Neuronal stem cell (in vitro differentiated cells): ENCODE data around the gene PDK2.

Source experiments
- DNase-seq: peaks from one replicate; pipeline ENCODE4 v3.0.0-alpha.2; 2013; ENCODE audit warnings: low spot score
- H2AFZ ChIP-seq: one replicate; pipeline ENCODE4 v1.6.1; 2013; ENCODE audit warnings: mild to moderate bottlenecking, low read length, inconsistent platforms
- H2AK5ac ChIP-seq: 2 replicates; pipeline ENCODE4 v1.6.1; 2013; ENCODE audit warnings: low read depth, mild to moderate bottlenecking, inconsistent platforms, low read length, moderate library complexity, mixed read lengths
- H2BK120ac ChIP-seq: 2 replicates; pipeline ENCODE4 v1.6.1; 2013; ENCODE audit warnings: low read depth, mild to moderate bottlenecking, inconsistent platforms, low read length, moderate library complexity, mixed read lengths
- H2BK12ac ChIP-seq: one replicate; pipeline ENCODE4 v1.6.1; 2013; ENCODE audit warnings: low read length, inconsistent platforms
- H2BK15ac ChIP-seq: 2 replicates; pipeline ENCODE4 v1.6.1; 2013; ENCODE audit warnings: mild to moderate bottlenecking, low read length, inconsistent platforms, mixed read lengths
- H2BK5ac ChIP-seq: one replicate; pipeline ENCODE4 v1.6.1; 2013; ENCODE audit warnings: inconsistent platforms, mild to moderate bottlenecking, low read length, moderate library complexity
- H3K14ac ChIP-seq: one replicate; pipeline ENCODE4 v1.6.1; 2013; ENCODE audit warnings: low read length, inconsistent platforms
- H3K18ac ChIP-seq: 2 replicates; pipeline ENCODE4 v1.6.1; 2013; ENCODE audit warnings: low read length, inconsistent platforms
- H3K23ac ChIP-seq: 2 replicates; pipeline ENCODE4 v1.6.1; 2013; ENCODE audit warnings: low read depth, mild to moderate bottlenecking, mixed read lengths, low read length, inconsistent platforms; ENCODE audit not compliant: poor library complexity
- H3K27ac ChIP-seq: replicated peaks from 3 replicates; pipeline ENCODE4 v1.5.1; 2013; ENCODE audit warnings: low read length, inconsistent platforms
- H3K27me3 ChIP-seq, 3 experiments: 2 replicates each; pipeline ENCODE4 v1.6.1; 2013; ENCODE audit warnings: low read length in 3 of 3, mild to moderate bottlenecking in 2 of 3, inconsistent platforms in 1 of 3, low read depth in 1 of 3, mixed read lengths in 1 of 3, moderate library complexity in 1 of 3; ENCODE audit not compliant: control insufficient read depth in 3 of 3, insufficient read depth in 3 of 3
- H3K36me3 ChIP-seq, 2 donors: replicated peaks in 1 of 2; 2 replicates each; pipeline ENCODE4 v1.6.1; 2013; ENCODE audit warnings: low read length in 2 of 2; ENCODE audit not compliant: control insufficient read depth in 2 of 2, insufficient read depth in 2 of 2
- H3K4ac ChIP-seq: 2 replicates; pipeline ENCODE4 v1.6.1; 2013; ENCODE audit warnings: inconsistent platforms, mild to moderate bottlenecking, low read length, moderate library complexity
- H3K4me1 ChIP-seq, 2 donors: 1 replicate in 1 of 2; 2 replicates in 1 of 2; pipeline ENCODE4 v1.6.1; 2013; ENCODE audit warnings: low read length in 2 of 2, low read depth in 1 of 2; ENCODE audit not compliant: control insufficient read depth in 2 of 2, insufficient read depth in 1 of 2
- H3K4me2 ChIP-seq: one replicate; pipeline ENCODE4 v1.6.1; 2013; ENCODE audit warnings: mild to moderate bottlenecking, low read length, inconsistent platforms; ENCODE audit not compliant: insufficient read depth, poor library complexity, severe bottlenecking
- H3K4me3 ChIP-seq, 2 donors: 2 replicates each; pipeline ENCODE4 v1.5.1; 2013; ENCODE audit warnings: low read length in 2 of 2, mild to moderate bottlenecking in 2 of 2, inconsistent platforms in 1 of 2, moderate library complexity in 1 of 2
- H3K79me1 ChIP-seq: one replicate; pipeline ENCODE4 v1.6.1; 2013; ENCODE audit warnings: low read depth, mild to moderate bottlenecking, inconsistent platforms, low read length, moderate library complexity
- H3K9ac ChIP-seq: one replicate; pipeline ENCODE4 v1.6.1; 2013; ENCODE audit warnings: mild to moderate bottlenecking, low read depth, low read length, inconsistent platforms; ENCODE audit not compliant: poor library complexity
- H3K9me3 ChIP-seq, 2 donors: replicated peaks in 1 of 2; 2 replicates each; pipeline versions ENCODE3 to v1.6.1; 2013; ENCODE audit warnings: low read length in 2 of 2, mild to moderate bottlenecking in 2 of 2, inconsistent platforms in 1 of 2, low read depth in 1 of 2, mixed read lengths in 1 of 2, moderate library complexity in 1 of 2; ENCODE audit not compliant: control insufficient read depth in 2 of 2, insufficient read depth in 1 of 2
- H4K8ac ChIP-seq: one replicate; pipeline ENCODE4 v1.6.1; 2013; ENCODE audit warnings: low read depth, mild to moderate bottlenecking, inconsistent platforms, low read length, moderate library complexity
- H4K91ac ChIP-seq: one replicate; pipeline ENCODE4 v1.6.1; 2013; ENCODE audit warnings: low read length, low read depth, mild to moderate bottlenecking, inconsistent platforms; ENCODE audit not compliant: poor library complexity
- WGBS, 2 donors: extraction: QIAGEN DNeasy Blood & Tissue Kit; methylation state at CpG; one replicate each; pipeline ENCODE4 v1.1.7; 2013; ENCODE audit warnings: missing lambda C conversion rate in 2 of 2, mixed read lengths in 1 of 2; ENCODE audit not compliant: insufficient read length in 2 of 2, insufficient replicate concordance in 1 of 2; ENCODE audit errors: extremely low coverage in 2 of 2; 5-methylcytosine and 5-hydroxymethylcytosine counted together

The PDK2 gene

DNA sequence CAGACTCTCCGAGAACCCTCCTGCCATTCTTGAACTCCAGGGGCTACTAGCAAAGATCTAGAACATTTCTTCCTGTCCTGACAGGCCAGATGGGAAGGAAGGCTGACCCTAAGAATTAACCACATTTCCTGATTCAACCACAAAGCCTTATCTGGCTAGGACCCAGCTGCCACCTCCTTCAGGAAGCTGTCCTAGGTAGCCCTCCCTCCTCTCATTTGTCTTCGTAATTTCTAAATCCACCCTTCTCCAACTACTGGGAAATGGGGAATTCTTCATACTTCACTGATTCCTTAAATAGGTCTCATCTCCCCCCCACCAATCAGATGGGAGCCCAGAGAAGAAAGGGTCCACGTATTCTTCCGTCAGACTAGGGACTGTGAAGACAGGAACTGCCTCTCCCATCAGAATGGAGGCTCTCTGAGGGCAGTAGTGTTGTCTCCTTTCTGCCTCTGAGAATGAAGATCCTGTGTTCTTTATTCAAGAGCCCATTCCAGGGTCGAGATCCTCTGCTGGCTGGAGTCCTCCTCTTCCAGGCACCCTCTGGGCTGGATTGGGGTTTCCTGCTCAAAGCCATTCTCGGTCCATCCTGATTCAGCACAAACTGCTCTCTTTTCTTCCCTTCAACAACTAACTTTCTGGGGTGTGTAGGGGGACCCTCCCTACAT lies 32.7 kb downstream of the PDK2 start:
- no peak overlapping the region for H3K23ac ChIP-seq
- peaks cover 24 to 27% of the 10 kb centered on the region in 2 donors for H3K4me1 ChIP-seq
- H3K18ac ChIP-seq = peak overlapping the region; percentile 32
- H3K27ac ChIP-seq = no peak overlapping the region
- no peak overlapping the region for H2BK5ac ChIP-seq
- H2BK12ac ChIP-seq = no peak overlapping the region
- no peak for DNase-seq
- no peaks in the 10 kb centered on the region for H3K9me3 ChIP-seq
- H3K4me3 ChIP-seq = no peak overlapping the region
- H2BK120ac ChIP-seq = no peak overlapping the region
- H4K8ac ChIP-seq = no peak overlapping the region
- H3K79me1 ChIP-seq = no peaks in the 10 kb centered on the region
- no peak overlapping the region for H2AFZ ChIP-seq
- no peaks in the 10 kb centered on the region for H3K27me3 ChIP-seq
- H2AK5ac ChIP-seq = peak overlapping the region; percentile 3
- H3K36me3 ChIP-seq = peaks cover 2 to 5% of the 10 kb centered on the region in 2 donors
- H3K14ac ChIP-seq = no peak overlapping the region
- H3K4ac ChIP-seq = peak overlapping the region; percentile 42
- H3K9ac ChIP-seq = no peak overlapping the region
- H2BK15ac ChIP-seq = no peak overlapping the region
- H4K91ac ChIP-seq = no peak overlapping the region
- no peak overlapping the region for H3K4me2 ChIP-seq
- WGBS, 2 donors = no CpG with 5 or more reads among the region's 6 CpGs

- Histone ChIP-seq H3K23ac (peak overlapping the region; percentile 82), H4K8ac (no peak overlapping the region), H3K36me3 (peaks cover 3 to 4% of the 10 kb centered on the region in 2 donors), H3K4me2 (peak overlapping the region; percentile 82), H3K4ac (peak overlapping the region; percentile 60), H3K79me1 (no peaks in the 10 kb centered on the region), H2AFZ (peak overlapping the region; percentile 98), H3K27me3 (no peaks in the 10 kb centered on the region), H3K18ac (peak overlapping the region; percentile 92), H2BK15ac (peak overlapping the region; percentile 11), H3K9ac (peak overlapping the region; percentile 85), H2BK120ac (peak overlapping the region; percentile 83), H3K4me3 (peak overlapping the region; percentile 57 to 88), H2AK5ac (peak overlapping the region; percentile 99), H4K91ac (peak overlapping the region; percentile 46), H2BK5ac (peak overlapping the region; percentile 63), H3K9me3 (no peaks in the 10 kb centered on the region), H3K14ac (peak overlapping the region; percentile 14), H2BK12ac (no peak overlapping the region), H3K27ac (peak overlapping the region; percentile 74), H3K4me1 (peaks cover 18 to 19% of the 10 kb centered on the region in 2 donors)
- no peak for DNase-seq
- no CpG with 5 or more reads among the region's 32 CpGs for WGBS, 2 donors
Observed at GRCh38 chr17:50128441-50129352, 33.5 kb downstream of the PDK2 start.

- H3K4me2 ChIP-seq = peak overlapping the region; percentile 82
- peaks cover under 1 to 9% of the 10 kb centered on the region in 2 donors for H3K36me3 ChIP-seq
- H4K8ac ChIP-seq = no peak overlapping the region
- peak overlapping the region; percentile 83 for H2BK120ac ChIP-seq
- peak overlapping the region; percentile 98 for H2AFZ ChIP-seq
- H2BK5ac ChIP-seq = peak overlapping the region; percentile 63
- H3K4ac ChIP-seq = peak overlapping the region; percentile 60
- peak overlapping the region; percentile 57 to 88 for H3K4me3 ChIP-seq
- H2BK12ac ChIP-seq = no peak overlapping the region
- no peak overlapping the region for H2AK5ac ChIP-seq
- no peak overlapping the region for H3K23ac ChIP-seq
- H4K91ac ChIP-seq = no peak overlapping the region
- H3K27me3 ChIP-seq = no peaks in the 10 kb centered on the region
- peak overlapping the region; percentile 11 for H2BK15ac ChIP-seq
- peak overlapping the region; percentile 94 for H3K18ac ChIP-seq
- H3K9ac ChIP-seq = peak overlapping the region; percentile 70
- WGBS, 2 donors = no CpG with 5 or more reads among the region's 31 CpGs
- H3K9me3 ChIP-seq = no peaks in the 10 kb centered on the region
- no peak overlapping the region for H3K27ac ChIP-seq
- DNase-seq = no peak
- peaks cover 11 to 12% of the 10 kb centered on the region in 2 donors for H3K4me1 ChIP-seq
- no peak overlapping the region for H3K14ac ChIP-seq
- H3K79me1 ChIP-seq = no peaks in the 10 kb centered on the region
Observed at GRCh38 chr17:50129353-50129727, 34.2 kb downstream of the PDK2 start.
